ENCODE data around the gene ARMH3.

Gene ARMH3

DNA sequence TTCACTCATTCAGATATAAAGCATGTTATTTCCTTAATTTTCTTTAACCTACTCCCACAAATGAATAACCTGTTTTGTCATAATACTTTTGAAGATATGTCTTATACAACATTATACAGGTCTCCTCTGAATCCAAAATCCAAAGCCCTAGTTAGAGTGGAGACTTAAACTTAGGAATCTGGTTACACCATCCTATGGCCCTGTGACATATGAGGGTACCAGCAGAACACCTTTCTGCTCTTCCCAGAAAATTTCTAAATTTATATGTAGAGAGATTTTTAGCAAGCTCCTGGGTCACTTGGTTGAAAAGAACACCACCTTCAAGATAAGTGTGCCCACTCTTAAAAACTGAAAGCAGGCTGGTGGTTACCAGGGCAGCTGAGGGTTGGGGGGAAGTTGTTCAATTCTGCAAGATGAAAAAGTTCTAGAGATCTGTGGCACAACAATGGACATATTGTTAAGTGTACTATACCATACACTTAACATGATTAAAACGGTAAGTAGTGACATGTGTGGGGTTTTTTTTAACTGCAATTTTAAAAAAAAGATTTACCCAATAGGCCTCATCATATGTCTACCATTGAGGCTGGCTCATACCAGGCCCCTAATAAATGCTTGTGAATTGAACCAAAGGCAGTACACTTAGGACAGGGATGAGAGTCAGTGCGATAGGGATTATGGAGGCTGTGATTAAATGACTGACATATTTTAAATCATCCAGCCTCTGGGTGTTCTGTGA, 174.8 kb downstream of the ARMH3 start:
- Histone ChIP-seq H3K9ac (ENCODE audit: low read length) (no peak overlapping the region), H3K36me3 (ENCODE audit: control insufficient read depth, insufficient read depth, low read length) (no peaks in the 10 kb centered on the region), H3K4me1 (ENCODE audit: control insufficient read depth, insufficient read depth, low read length) (no peaks in the 10 kb centered on the region), H3K9me3 (ENCODE audit: control insufficient read depth, low read length) (no peaks in the 10 kb centered on the region), H3K27me3 (ENCODE audit: control insufficient read depth, insufficient read depth, low read length) (no peaks in the 10 kb centered on the region), H3K4me3 (ENCODE audit: low read length) (no peak overlapping the region)

DNA sequence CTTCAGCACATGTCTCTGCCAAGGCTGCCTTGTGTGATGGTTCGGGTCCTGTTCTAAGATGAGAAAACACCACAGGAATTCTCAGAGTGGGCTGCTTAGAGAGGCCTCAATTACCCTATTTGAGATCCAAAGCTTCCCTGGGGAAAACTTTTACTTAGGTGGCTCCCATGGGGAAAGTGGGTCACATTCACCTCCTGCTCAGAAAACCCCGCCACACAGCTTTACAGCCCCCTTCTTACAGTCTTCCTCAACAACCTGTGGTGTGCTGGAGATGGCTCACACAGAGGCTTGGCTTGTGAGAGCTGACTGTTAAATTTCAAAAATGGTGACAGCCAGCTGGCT, 175.8 kb downstream of the ARMH3 start:
- Histone ChIP-seq H3K4me1 (ENCODE audit: control insufficient read depth, insufficient read depth, low read length) (no peaks in the 10 kb centered on the region), H3K27me3 (ENCODE audit: control insufficient read depth, insufficient read depth, low read length) (no peaks in the 10 kb centered on the region), H3K36me3 (ENCODE audit: control insufficient read depth, insufficient read depth, low read length) (no peaks in the 10 kb centered on the region), H3K9ac (ENCODE audit: low read length) (no peak overlapping the region), H3K9me3 (ENCODE audit: control insufficient read depth, low read length) (no peaks in the 10 kb centered on the region), H3K4me3 (ENCODE audit: low read length) (no peak overlapping the region)

DNA sequence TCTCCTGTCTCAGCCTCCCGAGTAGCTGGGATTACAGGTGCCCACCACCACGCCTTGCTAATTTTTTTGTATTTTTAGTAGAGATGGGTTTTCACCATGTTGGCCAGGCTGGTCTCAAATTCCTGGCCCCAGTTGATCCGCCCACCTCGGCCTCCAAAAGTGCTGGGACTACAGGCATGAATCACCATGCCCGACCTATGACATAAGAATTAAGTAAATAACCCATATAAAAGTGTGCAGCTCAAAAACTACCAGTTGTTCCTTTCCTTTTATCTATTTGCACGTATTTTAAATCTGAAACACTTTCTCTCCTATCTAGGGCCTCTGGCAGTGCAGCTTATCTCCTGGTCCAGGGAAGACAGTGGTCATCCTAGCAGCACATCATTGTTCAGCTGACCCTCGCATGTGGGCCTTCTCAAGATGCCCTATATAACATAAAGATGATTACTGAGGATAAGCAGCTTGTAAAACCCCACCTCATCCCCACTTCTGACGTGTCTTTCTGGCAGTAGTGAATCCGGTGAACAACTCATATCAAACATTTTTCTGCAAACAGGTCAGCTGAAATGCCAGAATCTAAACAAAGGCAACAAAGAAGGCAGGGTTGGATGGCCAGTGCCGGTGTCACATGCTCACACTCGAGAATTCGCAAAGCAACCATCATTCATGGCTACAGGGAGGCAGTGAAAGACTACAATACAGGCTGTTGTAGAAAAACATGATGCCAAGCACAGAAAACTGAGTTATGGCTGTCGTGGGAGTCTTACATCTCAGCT, 176.3 kb downstream of the ARMH3 start:
- no peak overlapping the region for H3K4me3 ChIP-seq (ENCODE audit: low read length)
- H3K36me3 ChIP-seq (ENCODE audit: control insufficient read depth, insufficient read depth, low read length), result no peaks in the 10 kb centered on the region
- H3K27me3 ChIP-seq (ENCODE audit: control insufficient read depth, insufficient read depth, low read length), result no peaks in the 10 kb centered on the region
- H3K9ac ChIP-seq (ENCODE audit: low read length), result no peak overlapping the region
- H3K4me1 ChIP-seq (ENCODE audit: control insufficient read depth, insufficient read depth, low read length), result no peaks in the 10 kb centered on the region
- no peaks in the 10 kb centered on the region for H3K9me3 ChIP-seq (ENCODE audit: control insufficient read depth, low read length)

DNA sequence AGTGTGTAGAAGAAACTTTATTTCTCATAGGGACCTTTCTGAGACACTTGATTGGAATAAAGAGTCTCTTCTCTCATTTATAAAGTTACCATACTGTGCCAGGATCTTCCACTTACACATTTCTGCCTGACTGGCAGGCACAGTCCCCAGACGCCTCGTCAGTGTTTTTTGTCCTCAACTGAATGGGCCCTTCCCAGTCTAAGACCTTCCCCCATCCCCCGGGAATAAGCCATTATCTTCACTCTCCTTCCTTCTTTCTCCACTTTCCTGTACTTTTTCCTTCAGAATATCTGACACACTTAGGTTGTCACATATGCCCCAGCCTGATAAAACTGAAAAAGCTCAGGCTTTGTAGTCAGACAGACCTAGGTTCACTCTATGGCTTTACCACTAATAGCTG, 177.1 kb downstream of the ARMH3 start:
- Histone ChIP-seq H3K36me3 (ENCODE audit: control insufficient read depth, insufficient read depth, low read length) (no peaks in the 10 kb centered on the region), H3K27me3 (ENCODE audit: control insufficient read depth, insufficient read depth, low read length) (no peaks in the 10 kb centered on the region), H3K4me3 (ENCODE audit: low read length) (no peak overlapping the region), H3K9ac (ENCODE audit: low read length) (no peak overlapping the region), H3K9me3 (ENCODE audit: control insufficient read depth, low read length) (no peaks in the 10 kb centered on the region), H3K4me1 (ENCODE audit: control insufficient read depth, insufficient read depth, low read length) (no peaks in the 10 kb centered on the region)

DNA sequence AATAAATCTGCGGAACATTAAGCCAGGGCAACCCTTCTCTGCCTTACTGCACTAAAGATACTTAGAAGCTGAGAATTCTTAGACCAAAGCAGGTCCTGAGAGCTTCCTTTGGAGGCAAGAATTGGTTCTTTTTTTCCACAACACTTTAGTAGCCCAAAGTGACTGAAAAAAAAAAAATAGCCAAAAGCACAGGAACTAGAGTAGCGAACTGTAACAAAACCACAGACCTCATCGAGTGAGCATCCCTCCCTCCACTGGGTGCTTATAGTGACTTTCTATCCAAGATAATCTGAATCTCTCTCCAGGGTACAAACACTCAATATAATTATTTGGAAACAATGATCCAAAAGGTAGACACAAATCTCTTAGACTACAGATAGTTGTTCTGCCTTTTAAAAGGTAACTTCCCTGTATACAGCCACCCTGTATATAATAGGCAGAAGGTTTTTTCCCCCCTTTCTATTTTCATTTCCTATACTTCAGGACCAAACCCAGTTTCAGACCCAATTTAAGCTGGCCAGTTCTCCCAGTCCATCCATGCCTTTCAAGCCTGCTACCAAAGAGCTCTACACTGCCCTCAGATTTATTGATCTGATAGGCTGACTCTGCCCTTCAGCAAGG, 180.8 kb downstream of the ARMH3 start:
- H3K27me3 ChIP-seq (ENCODE audit: control insufficient read depth, insufficient read depth, low read length), result no peaks in the 10 kb centered on the region
- no peak overlapping the region for H3K4me3 ChIP-seq (ENCODE audit: low read length)
- H3K9ac ChIP-seq (ENCODE audit: low read length), result no peak overlapping the region
- H3K4me1 ChIP-seq (ENCODE audit: control insufficient read depth, insufficient read depth, low read length), result no peaks in the 10 kb centered on the region
- H3K9me3 ChIP-seq (ENCODE audit: control insufficient read depth, low read length), result no peaks in the 10 kb centered on the region
- no peaks in the 10 kb centered on the region for H3K36me3 ChIP-seq (ENCODE audit: control insufficient read depth, insufficient read depth, low read length)

DNA sequence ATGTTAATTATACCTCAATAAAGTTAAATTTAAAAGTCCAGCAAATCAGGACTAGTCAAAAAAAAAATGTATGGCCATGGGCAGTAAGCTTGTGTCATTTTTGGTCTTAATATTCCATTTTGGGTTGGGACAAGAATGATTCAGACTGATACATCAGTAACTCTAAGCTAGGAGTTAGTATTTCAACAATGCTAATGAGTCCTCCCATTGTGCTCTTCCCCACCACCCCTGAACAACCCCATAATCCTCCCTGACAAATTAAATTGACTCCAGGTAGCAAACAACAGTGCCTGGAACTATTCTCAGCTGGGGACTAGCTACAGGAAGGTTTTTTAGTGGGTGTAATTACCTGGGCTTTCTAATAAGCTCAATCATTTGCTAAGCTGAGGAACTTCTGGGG, 181.7 kb downstream of the ARMH3 start:
- H3K9ac ChIP-seq (ENCODE audit: low read length), result no peak overlapping the region
- no peaks in the 10 kb centered on the region for H3K9me3 ChIP-seq (ENCODE audit: control insufficient read depth, low read length)
- H3K4me1 ChIP-seq (ENCODE audit: control insufficient read depth, insufficient read depth, low read length), result no peaks in the 10 kb centered on the region
- no peak overlapping the region for H3K4me3 ChIP-seq (ENCODE audit: low read length)
- H3K36me3 ChIP-seq (ENCODE audit: control insufficient read depth, insufficient read depth, low read length), result no peaks in the 10 kb centered on the region
- no peaks in the 10 kb centered on the region for H3K27me3 ChIP-seq (ENCODE audit: control insufficient read depth, insufficient read depth, low read length)

DNA sequence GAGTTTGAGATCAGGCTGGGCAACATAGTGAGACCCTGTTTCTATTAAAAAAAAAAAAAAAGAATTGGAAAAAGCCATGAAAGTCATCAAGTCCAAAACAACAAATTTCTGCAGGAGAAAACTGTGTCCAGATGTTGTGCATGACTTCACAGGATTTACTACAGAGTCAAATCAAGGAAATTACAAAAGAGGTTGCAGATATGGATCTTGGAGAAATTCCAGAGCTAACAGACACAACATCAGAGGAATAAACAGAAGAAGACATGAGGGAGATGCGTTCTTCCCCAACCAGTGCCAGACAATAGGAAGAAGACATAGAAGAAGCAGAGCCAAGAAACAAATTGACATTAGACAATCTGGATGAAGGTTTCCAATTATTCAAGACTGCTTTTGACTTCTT, 188.0 kb downstream of the ARMH3 start:
- H3K4me1 ChIP-seq (ENCODE audit: control insufficient read depth, insufficient read depth, low read length), result no peaks in the 10 kb centered on the region
- H3K4me3 ChIP-seq (ENCODE audit: low read length), result no peak overlapping the region
- H3K9ac ChIP-seq (ENCODE audit: low read length), result no peak overlapping the region
- H3K27me3 ChIP-seq (ENCODE audit: control insufficient read depth, insufficient read depth, low read length), result no peaks in the 10 kb centered on the region
- H3K36me3 ChIP-seq (ENCODE audit: control insufficient read depth, insufficient read depth, low read length), result no peaks in the 10 kb centered on the region
- no peaks in the 10 kb centered on the region for H3K9me3 ChIP-seq (ENCODE audit: control insufficient read depth, low read length)

DNA sequence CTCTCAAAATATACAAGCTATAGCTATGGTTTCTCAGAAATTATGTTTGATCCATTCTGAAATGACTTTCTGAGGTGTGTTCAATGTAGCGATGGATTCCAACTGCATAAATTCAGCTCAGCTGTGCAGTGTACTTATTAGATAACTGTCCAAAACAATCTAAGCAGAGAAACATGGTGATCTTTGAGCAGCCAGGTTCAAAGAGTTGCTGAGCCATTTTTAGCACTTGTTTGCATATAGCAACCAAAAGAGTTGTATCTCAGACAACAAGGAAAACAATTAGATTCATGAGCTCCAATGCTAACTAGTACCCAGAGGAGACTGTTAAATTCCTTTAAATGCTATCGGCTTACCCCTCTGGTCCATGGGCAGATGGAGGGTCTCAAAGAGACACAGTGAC, 196.4 kb downstream of the ARMH3 start:
- no peaks in the 10 kb centered on the region for H3K27me3 ChIP-seq (ENCODE audit: control insufficient read depth, insufficient read depth, low read length)
- H3K4me3 ChIP-seq (ENCODE audit: low read length), result no peak overlapping the region

DNA sequence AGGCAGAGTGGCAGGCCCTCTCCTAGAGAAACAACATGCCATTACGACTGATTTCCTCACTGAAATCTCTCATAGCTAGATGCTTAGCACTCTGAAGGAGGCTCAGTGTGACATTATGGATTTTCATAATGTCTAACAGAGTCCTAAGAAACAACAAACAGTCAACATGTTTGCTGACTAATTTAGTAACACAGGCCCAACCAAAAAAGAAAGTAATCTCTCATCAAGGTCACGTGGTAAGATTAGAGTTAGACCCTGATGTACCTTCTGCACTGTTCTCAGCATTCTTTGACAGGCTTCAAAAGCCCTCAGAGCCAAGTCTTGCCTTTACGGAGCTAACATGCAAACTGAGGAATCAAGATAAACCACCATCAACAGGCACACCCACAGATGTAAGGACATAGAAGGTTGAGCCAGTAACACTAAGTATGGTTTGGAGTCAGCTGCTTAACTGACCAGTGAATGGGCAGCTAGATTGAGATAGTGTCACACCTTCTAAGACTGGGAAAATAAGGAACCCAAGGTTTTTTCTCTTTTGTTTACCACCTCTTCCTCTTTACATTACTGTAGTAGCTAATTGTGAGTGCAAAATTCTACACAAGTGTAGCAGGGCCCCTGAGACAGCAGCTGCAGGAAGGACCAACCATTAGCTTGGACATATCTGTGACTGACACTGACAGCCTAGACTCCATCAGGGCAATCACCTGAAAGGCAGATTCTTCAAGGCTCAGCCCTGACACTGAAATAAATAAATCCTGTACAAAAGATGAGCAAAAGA, 197.1 kb downstream of the ARMH3 start:
- no peaks in the 10 kb centered on the region for H3K27me3 ChIP-seq (ENCODE audit: control insufficient read depth, insufficient read depth, low read length)
- no peaks in the 10 kb centered on the region for H3K9me3 ChIP-seq (ENCODE audit: control insufficient read depth, low read length)
- H3K4me3 ChIP-seq (ENCODE audit: low read length), result no peak overlapping the region
- no peak overlapping the region for H3K9ac ChIP-seq (ENCODE audit: low read length)
- H3K4me1 ChIP-seq (ENCODE audit: control insufficient read depth, insufficient read depth, low read length), result no peaks in the 10 kb centered on the region
- no peaks in the 10 kb centered on the region for H3K36me3 ChIP-seq (ENCODE audit: control insufficient read depth, insufficient read depth, low read length)

More for the DNA sequence above, 196.4 kb downstream of the ARMH3 start:
- Histone ChIP-seq H3K36me3 (ENCODE audit: control insufficient read depth, insufficient read depth, low read length) (no peaks in the 10 kb centered on the region), H3K9me3 (ENCODE audit: control insufficient read depth, low read length) (no peaks in the 10 kb centered on the region), H3K9ac (ENCODE audit: low read length) (no peak overlapping the region), H3K4me1 (ENCODE audit: control insufficient read depth, insufficient read depth, low read length) (no peaks in the 10 kb centered on the region)

DNA sequence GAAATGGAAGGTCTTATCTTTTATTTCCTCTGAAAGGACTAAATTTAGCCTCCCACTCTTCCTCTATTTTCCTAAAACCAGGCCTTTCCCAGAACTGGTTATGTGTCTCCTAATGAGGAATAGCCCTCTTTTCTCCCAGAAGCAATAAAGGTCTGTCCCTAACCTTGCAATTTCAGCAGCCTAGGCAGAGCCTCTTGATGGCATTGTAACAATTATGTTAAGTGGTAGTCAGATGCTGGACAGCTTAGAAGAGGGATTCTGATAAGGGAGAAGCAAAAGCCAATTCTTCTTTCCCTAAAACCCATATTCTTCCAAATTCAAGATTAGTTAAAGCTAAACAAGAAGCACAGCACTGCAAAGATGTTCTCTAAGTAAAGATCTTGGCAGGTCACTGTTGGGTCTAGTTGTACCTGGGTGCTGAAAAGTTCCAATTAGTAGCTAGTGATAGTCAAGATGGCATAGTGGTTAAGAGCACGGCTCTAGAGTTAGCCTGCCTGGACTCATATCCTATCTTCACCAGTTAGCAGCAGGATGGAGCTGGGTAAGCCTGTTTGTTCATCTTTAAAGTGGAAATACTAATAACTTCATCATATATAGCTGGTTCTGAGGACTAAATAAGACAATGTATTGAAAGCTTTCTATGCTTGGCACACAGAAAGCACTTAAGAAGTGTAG, 198.0 kb downstream of the ARMH3 start:
- H3K4me3 ChIP-seq (ENCODE audit: low read length), result no peak overlapping the region
- no peaks in the 10 kb centered on the region for H3K4me1 ChIP-seq (ENCODE audit: control insufficient read depth, insufficient read depth, low read length)
- no peaks in the 10 kb centered on the region for H3K36me3 ChIP-seq (ENCODE audit: control insufficient read depth, insufficient read depth, low read length)
- H3K9ac ChIP-seq (ENCODE audit: low read length), result no peak overlapping the region
- H3K9me3 ChIP-seq (ENCODE audit: control insufficient read depth, low read length), result no peaks in the 10 kb centered on the region
- no peaks in the 10 kb centered on the region for H3K27me3 ChIP-seq (ENCODE audit: control insufficient read depth, insufficient read depth, low read length)

DNA sequence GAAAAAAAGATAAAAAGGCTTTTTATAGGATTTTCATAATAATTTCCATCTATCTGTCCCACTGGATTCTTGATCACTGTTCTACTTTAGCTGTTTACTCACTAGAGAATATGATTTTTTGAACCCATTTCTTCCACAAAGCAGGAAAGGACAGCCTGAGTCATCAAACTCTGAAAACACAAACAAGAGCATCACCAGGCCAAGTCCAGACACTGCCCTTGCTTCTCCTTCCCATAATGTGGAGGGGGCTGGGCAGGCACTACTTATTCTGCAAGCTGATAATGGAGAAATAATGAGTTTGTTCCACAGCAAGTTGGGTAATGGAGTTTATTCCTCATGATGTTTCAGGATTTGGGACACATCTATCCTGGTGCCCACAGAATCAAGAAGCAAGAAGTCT, 199.3 kb downstream of the ARMH3 start:
- H3K36me3 ChIP-seq (ENCODE audit: control insufficient read depth, insufficient read depth, low read length), result no peaks in the 10 kb centered on the region
- no peak overlapping the region for H3K9ac ChIP-seq (ENCODE audit: low read length)
- H3K27me3 ChIP-seq (ENCODE audit: control insufficient read depth, insufficient read depth, low read length), result no peaks in the 10 kb centered on the region
- H3K4me1 ChIP-seq (ENCODE audit: control insufficient read depth, insufficient read depth, low read length), result no peaks in the 10 kb centered on the region
- no peak overlapping the region for H3K4me3 ChIP-seq (ENCODE audit: low read length)
- H3K9me3 ChIP-seq (ENCODE audit: control insufficient read depth, low read length), result no peaks in the 10 kb centered on the region
